ENCODE results near the gene PNPLA6.
A peak's percentile ranks its signal among the peaks of the same experiment; 100 is the strongest.

PNPLA6 gene

DNA sequence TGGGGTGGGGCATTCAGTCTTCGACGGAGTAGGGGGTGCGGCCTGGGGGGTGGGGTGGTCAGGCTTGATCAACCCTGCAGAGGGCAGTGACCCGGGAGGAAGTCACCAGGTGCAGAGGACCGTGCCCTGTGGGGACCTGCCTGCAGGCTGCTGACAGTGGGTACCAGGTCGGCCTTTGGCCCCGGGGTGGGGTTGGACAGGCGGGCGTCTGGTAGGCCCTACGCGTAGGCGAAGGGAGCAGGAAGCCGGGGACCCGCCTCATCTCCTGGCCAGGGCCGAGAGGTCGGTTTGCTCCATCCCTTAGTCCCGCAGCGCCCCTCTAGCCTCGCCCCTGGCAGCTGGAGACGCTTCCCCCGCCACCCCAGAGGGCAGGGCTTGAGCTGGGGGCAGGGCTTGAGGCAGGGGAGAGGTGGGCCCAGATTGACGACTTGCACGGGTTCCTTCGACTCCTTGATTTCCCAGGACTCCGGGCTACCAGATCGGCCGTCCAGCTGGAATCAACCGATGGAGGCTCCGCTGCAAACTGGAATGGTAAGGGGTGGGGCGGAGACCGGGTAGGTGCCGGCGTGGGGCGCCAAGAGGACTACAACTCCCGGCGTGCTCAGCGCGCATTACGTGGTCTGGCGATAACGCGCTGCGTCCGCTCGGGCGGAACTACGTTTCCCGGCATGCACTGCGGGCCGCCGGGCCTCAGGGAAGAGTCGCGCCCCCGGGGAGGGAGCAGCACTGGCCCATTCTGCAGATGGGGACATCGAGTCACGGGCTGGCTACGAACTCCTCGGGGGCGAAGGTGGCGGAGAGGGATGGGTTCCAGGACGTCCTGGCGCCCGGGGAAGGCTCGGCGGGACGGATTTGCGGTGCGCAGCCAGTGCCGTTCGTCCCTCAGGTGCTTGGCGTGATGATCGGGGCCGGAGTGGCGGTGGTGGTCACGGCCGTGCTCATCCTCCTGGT, at the start of gene PNPLA6:
Gene PNPLA6, plus strand, starts transcription at position 671 of the 951 bp plus-strand sequence. Its CDS starts 72 bp downstream, at position 743.
- peak; percentile 88 for DNase-seq

DNA sequence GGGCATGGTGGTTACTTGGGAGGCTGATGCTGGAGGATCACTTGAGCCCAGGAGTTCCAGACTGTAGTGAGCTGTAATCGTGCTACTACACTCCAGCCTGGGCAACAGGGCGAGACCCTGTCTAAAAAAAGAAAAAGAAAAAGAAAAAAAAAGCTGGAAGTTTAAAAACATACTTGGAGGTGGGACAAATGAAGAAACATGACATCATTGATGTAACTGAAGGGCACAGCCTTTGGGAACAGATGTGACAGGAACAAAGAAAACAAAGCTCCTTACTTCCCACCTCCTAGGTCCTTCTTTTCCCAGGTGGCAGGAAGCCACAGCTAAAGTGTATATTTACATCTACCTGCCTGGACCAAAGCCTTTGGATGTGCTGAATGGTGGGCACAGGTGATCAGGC, 48.6 kb upstream of the PNPLA6 start:
- no peak for DNase-seq

- peak; percentile 91 for DNase-seq
Measured at GRCh38 chr19:7488736-7489353, 46.7 kb upstream of the PNPLA6 start, which contains the start of gene PEX11G. PEX11G (minus strand) TSS chr19:7489035; CDS start chr19:7489010, 25 bp downstream.

DNA sequence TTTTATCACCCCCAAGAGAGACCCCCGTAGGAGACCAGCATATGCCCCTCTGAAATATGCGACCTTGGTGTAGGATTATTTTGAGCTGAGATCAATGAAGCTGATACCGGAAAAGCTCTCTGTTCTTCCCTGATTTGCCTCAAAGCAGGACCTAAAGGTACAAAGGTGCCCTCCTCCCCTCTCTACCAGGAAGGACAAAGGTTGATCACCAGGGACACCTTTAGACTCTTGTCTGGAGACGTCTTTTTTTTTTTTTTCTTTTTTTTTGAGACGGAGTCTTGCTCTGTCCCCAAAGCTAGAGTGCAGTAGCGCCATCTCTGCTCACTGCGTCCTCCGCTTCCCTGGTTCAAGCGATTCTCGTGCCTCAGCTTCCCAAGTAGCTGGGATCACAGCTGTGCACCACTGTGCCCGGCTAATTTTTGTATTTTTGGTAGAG, 45.9 kb upstream of the PNPLA6 start:
- DNase-seq, result no peak

GRCh38 chr19:7492142-7492541, 43.4 kb upstream of the PNPLA6 start:
- no peak for DNase-seq

GRCh38 chr19:7492558-7492957, 43.0 kb upstream of the PNPLA6 start:
- DNase-seq, result no peak

DNA sequence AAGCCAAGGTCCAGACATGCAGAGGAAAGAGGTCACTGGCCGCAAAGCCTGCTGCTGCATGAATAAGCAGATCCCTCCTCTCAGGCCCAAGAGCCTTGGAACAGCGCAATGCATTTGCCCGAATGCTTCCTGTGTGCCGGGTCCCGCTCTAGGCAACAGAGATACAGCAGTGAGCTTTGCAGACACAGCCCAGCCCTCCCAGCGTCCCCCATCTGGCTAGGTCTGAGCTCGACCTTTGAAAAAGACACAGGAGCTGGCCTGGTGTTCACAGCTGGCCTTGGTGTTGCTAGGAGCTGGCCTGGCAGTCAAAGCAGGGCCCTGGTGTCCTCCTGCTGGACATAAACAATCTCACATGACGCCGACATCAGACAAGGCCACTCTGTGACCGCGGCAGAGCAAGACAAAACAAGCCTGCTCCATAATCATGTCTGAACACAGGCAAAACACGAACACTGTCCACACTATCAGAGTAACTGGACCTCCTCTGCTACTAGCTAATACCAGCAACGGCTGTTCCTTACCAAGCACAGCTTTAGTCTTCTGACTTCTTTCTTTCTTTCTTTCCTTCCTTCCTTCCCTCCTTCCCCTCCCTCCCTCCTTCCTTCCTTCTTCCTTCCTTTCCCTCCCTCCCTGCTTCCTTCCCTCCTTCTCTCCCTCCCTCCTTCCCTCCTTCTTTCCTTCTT, 41.0 kb upstream of the PNPLA6 start:
- DNase-seq, result no peak

DNA sequence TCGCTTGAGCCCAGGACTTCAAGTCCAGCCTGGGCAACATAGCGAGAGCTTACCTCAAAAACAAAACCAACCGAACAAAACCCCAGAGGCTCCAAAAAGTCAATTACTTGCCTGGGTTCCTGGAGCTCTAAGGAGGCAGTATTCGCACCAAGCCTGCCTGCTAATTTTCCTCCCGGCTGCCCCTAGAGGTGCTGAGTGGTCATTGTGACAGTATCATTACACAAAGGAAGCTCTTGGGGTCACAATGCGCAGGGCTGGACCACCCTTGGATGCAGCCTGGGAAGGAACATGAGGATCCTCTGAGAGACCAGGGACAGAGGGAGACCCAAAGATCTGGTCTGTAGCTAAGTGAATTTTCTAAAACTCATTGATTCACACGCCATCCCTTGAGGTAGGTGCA, 38.2 kb upstream of the PNPLA6 start:
- DNase-seq, result no peak

DNA sequence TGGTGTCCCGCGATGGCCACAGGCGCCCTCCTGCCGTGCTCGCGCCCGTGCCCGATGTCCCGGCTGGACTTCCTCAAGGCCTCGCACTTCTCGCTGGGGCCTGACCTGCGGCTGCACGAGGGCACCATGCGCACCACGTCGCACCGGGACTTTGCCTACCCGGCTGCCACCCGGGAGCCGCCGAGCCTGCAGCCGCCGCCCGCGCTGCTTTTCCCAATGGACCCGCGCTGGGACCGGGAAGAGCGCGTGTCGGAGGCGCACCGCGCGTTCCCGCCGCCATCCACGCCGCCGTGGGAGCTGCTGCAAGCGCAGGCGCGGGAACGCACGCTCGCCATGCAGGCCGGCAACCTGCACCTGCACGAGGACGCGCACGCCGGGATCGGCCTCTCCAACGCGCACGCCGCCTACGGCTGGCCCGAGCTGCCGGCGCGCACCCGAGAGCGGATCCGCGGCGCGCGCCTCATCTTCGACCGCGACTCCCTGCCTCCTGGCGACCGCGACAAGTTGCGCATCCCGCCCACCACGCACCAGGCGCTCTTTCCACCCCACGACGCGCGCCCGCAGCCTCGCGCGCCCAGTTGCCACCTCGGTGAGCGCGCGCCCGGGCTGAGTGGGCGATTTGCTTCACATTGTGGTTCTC, 34.6 kb upstream of the PNPLA6 start:
- peak; percentile 88 for DNase-seq

DNA sequence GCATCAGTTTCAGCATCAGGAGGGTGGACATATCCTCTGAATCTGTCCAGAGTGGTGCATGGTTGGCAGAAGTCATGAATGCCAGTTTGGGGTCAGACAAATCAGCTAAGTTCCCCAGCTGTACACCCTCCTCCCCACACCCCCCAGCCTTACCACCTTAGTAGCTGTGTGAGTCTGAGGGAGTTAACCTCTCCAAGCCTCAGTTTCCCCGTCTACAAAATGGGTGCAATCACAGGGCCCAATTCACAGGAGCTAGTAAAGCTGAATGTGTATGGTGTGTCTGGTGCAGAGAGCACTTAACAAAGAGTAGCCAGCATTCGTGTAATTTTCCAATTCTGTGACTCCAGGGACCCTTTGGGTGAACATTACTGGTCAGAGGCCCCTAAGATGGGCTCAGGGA, 33.0 kb upstream of the PNPLA6 start:
- DNase-seq, result no peak

DNA sequence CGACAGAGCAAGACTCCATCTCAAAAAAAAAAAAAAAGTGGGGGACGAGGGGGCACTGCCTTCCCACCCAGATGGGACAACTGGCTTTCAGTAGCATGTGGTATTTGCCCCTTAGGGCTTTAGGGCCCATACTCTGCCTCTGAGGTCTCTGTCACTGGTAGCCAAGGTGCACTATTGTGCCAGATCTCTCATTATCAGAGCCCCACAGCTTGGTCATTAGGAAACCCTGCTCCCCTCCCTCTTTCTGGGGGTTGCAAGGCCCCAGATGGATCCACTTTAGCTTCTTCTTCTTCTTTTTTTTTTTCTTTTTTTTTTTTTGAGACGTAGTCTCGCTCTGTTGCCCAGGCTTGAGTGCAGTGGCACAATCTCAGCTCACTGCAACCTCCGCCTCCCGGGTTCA, 30.8 kb upstream of the PNPLA6 start:
- no peak for DNase-seq

GRCh38 chr19:7505288-7505681, 30.2 kb upstream of the PNPLA6 start:
- DNase-seq, result peak; percentile 30

DNA sequence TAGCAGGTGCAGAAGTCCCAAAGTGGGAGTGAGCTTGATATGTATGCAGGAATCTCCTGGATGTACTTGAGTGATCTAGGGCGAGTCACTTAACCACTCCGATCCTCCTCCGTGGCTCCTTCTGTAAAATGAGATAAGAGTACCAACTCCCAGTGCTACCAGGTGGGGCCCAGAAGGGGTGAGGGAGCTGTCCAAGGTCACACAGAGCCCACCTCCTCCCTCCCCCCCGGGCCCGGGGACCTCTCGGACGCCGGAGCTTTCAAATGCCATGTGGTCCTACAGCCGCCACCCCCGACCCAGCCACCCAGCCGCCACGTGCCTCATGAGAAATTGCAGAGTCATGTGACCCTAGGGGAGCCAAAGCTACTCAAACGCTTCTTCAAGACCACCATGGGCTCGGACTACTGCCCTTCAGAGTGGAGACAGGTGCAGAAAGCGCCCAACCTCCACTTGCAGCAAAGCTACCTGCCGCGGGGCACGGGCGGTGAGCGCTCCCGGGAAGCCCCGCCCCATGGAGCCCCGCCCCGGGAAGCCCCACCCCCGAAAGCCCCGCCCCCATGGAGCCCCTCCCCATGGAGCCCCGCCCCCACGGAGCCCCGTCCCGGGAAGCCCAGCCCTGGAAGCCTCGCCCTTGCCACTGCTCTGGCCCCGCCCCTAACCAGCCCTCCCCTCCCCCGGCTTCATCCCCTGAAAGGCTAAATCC, 29.7 kb upstream of the PNPLA6 start:
- DNase-seq, result no peak

- no peak for DNase-seq
Measured at GRCh38 chr19:7506385-7507328, 28.9 kb upstream of the PNPLA6 start.

GRCh38 chr19:7507884-7508283, 27.6 kb upstream of the PNPLA6 start:
- DNase-seq, result no peak

DNA sequence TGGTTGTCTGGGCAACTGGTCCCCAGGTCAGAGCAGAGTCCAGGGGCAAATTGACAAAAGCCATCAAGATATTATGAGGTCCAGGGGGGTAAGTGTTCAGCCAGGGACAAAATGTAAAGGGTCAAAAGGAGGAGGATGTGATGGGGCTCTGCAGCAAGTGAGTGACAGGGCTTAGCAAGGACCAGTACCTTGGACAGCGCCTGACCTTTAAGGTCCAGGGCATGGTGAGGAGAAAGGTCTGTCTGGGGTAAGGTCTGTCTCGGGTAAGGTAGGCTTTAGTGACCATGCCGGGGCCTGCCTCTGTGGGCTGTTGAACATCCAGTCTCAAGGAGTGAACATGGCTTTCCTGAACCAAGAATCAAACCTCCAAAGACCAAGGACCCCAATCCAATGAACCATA, 25.9 kb upstream of the PNPLA6 start:
- DNase-seq, result no peak

GRCh38 chr19:7512400-7512851, 23.1 kb upstream of the PNPLA6 start:
- DNase-seq, result no peak

- no peak for DNase-seq
Measured at GRCh38 chr19:7513809-7514642, 21.5 kb upstream of the PNPLA6 start.

- no peak for DNase-seq
Measured at GRCh38 chr19:7515110-7515644, 20.3 kb upstream of the PNPLA6 start.

DNA sequence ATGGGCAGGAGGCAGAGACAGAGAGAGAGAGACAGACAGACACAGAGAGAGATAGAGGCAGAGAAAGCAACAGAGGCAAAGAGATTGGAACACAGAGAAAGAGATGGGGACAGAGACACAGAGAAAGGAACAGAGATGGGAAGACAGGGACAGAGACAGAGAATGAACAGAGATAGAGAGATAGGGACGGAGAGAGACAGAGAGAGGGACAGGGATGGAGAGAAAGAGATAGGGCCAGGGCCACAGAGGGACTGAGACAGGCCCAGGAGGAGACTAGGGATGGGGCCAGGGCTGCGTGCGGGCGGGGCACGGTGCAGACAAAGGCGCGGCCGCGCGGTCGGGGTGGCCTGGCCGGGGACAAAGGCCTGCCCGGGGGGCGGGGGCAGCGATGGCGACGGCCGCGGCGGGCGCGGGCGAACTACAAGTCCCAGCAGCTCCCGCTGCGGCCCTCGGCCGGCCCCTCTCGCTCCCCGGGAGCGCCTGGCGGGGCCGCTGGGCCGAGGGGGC, 19.8 kb upstream of the PNPLA6 start, which contains the start of gene ZNF358:
Gene ZNF358, plus strand, starts transcription at position 459 of the 507 bp plus-strand sequence. CDS start 3,140 bp downstream, outside the sequence.
- DNase-seq, result peak; percentile 78

Data from NCI-H1105 (cell line).